ENCODE measurements around the gene ADCY6.

The ADCY6 gene

DNA sequence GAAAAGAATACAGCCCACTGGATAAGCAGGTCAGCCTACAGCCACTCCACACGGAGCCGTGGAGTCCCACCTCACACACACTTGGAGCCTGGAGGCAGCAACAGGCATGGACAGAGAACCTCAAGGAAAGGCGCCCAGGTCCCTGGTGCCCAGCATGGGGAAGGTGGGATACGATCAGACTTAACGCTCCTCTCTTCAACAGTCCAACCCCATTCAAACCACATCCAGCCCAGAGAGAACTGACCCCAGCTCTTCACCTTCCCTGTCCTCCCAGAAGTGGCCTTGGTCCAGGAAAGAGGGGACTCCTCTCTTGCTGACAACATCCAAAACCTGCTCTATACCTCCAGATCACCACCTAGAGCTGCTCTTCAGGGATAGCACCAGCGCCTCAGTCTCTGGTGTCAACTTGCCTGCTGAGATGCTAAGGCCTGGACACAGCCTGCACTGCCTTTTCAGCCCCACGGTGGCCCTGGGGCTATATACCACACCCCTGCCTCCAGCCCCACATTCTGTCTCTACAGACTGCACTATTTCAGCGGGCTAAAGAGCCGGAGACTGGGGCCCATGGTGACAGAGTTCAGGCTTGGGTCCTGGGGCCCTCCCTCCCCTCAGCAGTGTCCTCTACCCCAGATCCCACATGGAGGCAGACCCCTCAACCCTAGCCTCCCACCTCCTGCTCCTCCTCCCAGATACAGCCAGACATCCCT is 7.0 kb downstream of the ADCY6 start:
- peak overlapping the region; percentile 18 to 88 for H3K27ac ChIP-seq
- H3K9me3 ChIP-seq, result no peaks in the 10 kb centered on the region
- no peaks in the 10 kb centered on the region for H3K27me3 ChIP-seq
- intact Hi-C loops (cut with DNase I; ENCODE audit: low total_unique reads), result no loop called here
- no peak for DNase-seq
- H3K4me1 ChIP-seq, result peaks cover 7 to 93% (median 56%) of the 10 kb centered on the region in 4 donors
- H3K36me3 ChIP-seq, result peaks cover 9 to 29% (median 24%) of the 10 kb centered on the region in 3 donors
- TF ChIP-seq, protein P1, sequence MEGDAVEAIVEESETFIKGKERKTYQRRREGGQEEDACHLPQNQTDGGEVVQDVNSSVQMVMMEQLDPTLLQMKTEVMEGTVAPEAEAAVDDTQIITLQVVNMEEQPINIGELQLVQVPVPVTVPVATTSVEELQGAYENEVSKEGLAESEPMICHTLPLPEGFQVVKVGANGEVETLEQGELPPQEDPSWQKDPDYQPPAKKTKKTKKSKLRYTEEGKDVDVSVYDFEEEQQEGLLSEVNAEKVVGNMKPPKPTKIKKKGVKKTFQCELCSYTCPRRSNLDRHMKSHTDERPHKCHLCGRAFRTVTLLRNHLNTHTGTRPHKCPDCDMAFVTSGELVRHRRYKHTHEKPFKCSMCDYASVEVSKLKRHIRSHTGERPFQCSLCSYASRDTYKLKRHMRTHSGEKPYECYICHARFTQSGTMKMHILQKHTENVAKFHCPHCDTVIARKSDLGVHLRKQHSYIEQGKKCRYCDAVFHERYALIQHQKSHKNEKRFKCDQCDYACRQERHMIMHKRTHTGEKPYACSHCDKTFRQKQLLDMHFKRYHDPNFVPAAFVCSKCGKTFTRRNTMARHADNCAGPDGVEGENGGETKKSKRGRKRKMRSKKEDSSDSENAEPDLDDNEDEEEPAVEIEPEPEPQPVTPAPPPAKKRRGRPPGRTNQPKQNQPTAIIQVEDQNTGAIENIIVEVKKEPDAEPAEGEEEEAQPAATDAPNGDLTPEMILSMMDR (IDR thresholded peaks at IDR 0.05), result no peak
- H3K4me3 ChIP-seq, result no peak overlapping the region

DNA sequence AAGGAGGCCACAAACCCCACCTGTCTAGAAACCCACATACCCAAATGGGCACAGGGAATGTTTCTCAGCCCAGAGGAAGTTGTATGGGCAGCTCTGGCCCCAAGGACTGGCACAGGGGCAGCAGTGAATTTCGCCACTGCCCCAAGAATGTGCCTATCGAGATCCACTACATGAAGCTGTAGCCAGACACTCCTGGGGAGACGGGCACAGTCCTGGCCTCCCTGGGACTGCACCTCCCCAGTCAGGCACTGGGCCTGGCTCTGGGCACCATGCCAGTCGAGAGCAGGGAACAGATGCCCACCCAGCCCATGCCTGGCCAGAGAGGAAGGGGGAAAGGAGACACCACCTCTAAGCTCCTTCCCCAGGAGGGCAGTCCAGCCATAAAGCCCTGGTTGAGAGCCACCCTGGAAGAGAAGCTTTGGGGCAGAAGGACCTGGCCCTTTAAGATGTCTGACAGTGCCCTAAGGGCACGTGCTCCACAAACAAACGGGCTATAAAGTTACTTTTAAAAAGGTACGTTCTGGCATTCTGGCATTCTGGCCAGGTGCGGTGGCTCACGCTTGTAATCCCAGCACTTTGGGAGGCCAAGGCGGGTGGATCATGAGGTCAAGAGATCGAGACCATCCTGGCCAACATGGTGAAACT is 8.4 kb downstream of the ADCY6 start:
- Histone ChIP-seq H3K4me3 (no peak overlapping the region), H3K27ac (peak overlapping the region; percentile 78 to 88), H3K4me1 (peaks cover 7 to 79% (median 45%) of the 10 kb centered on the region in 4 donors), H3K27me3 (no peaks in the 10 kb centered on the region), H3K36me3 (peaks cover 21 to 43% (median 38%) of the 10 kb centered on the region in 3 donors), H3K9me3 (no peaks in the 10 kb centered on the region)
- intact Hi-C loops (cut with DNase I; ENCODE audit: low total_unique reads), result no loop called here
- TF ChIP-seq, protein P1 (IDR thresholded peaks at IDR 0.05), result no peak
- DNase-seq, result no peak

DNA sequence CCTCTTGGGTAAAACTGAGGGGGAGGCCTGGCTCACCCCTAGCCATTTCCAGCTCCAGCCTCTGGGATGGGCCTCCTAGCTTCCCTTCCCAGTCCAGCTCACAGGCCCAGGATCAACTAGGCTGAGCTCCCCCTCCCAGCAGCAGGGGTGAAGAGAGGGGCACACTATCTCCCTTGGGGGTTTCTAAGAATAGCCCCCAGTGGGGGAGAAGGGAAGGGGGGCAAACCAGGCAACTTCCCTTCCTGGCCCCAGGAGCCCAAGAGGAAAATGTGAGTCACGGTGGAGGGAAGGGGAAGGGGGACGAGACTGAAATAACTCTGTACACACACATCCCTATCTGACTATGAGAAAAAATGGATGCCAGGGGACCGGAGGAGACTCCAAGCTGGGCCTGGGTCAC is 9.0 kb downstream of the ADCY6 start:
- Histone ChIP-seq H3K4me3 (no peak overlapping the region), H3K4me1 (peaks cover 7 to 72% (median 42%) of the 10 kb centered on the region in 4 donors), H3K9me3 (no peaks in the 10 kb centered on the region), H3K36me3 (peaks cover 27 to 49% (median 44%) of the 10 kb centered on the region in 3 donors), H3K27ac (peak overlapping the region; percentile 78 to 88), H3K27me3 (no peaks in the 10 kb centered on the region)
- DNase-seq, result peak; percentile 62 to 92
- TF ChIP-seq, protein P1 (IDR thresholded peaks at IDR 0.05), result peak in 1 of 2 experiments; percentile 6
- intact Hi-C loops (cut with DNase I; ENCODE audit: low total_unique reads), result no loop called here

DNA sequence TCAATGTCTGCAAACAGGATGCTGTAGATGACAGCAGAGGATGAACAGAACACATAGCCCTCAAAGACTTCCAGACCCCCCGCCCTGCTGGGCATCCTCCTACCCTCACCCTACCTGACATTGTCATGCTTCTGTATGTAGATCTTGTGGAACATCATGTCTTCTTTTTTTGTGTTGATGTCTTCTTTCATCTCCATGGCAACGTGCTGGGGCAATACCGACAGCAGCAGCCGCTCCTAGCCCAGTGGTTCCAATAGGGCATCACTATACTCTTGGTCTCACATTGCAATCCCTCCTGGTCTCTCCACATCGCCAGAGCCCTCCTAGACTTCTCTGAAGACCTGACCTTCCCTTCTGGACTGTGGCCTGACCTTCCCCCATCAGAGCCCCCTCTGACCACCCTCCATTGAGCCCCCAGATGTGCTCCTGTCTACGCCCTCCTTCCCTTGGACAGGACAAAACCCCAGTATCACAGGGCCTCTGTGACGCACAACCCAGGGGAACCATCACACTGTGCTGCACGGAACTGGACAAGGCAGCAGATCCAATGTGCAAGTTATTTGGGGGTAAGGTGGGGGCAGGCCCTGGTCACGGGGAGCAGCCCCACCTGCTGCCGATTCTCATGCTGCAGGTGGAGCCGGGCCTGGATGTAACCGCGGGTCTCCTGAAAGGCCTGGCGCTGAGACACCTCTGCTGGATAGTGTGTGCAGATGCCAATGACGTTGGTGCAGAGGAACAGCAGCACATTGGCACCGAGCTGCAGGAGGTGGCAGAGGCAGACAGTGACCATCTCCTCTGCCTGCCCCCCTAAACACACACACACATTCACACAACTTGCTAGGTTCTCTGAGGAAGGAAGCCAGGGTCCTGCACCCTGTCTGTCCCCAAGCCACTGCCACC is 11.1 kb downstream of the ADCY6 start:
- TF ChIP-seq, protein P1 (IDR thresholded peaks at IDR 0.05), result no peak
- intact Hi-C loops (cut with DNase I; ENCODE audit: low total_unique reads), result no loop called here
- Histone ChIP-seq H3K27me3 (no peaks in the 10 kb centered on the region), H3K4me1 (peaks cover 7 to 51% (median 36%) of the 10 kb centered on the region in 4 donors), H3K36me3 (peaks cover 44 to 62% (median 61%) of the 10 kb centered on the region in 3 donors), H3K9me3 (no peaks in the 10 kb centered on the region), H3K4me3 (no peak overlapping the region), H3K27ac (no peak overlapping the region)
- DNase-seq, result no peak

DNA sequence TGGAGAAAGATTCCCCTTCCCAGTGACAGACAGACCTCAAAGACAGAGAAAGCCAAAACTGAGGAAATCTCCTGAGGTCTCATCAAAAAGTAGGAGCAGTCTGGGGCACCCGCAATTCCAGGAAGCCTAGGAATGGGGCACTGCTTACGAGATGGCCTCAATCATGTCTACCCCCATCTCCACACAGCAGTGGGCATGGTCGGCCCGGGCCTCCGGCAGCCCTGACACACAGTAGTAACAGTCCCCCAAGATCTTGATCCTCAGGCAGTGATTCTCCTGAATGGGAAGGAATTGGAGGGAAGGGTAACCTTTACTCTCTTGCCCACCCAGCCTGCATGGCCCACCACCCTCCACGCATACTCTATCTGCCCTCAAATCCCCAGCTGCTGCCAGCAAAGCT is 11.9 kb downstream of the ADCY6 start:
- Histone ChIP-seq H3K9me3 (no peaks in the 10 kb centered on the region), H3K4me1 (peaks cover 7 to 43% (median 29%) of the 10 kb centered on the region in 4 donors), H3K27ac (no peak overlapping the region), H3K36me3 (peaks cover 47 to 62% (median 61%) of the 10 kb centered on the region in 3 donors), H3K4me3 (no peak overlapping the region), H3K27me3 (no peaks in the 10 kb centered on the region)
- no peak for DNase-seq
- TF ChIP-seq, protein P1 (IDR thresholded peaks at IDR 0.05), result no peak
- intact Hi-C loops (cut with DNase I; ENCODE audit: low total_unique reads), result no loop called here

Data from tibial artery (tissue), 4 donors.